ENCODE results near the gene PABPC1L.

- TF ChIP-seq REST (IDR thresholded peaks at IDR 0.05; ENCODE audit: insufficient read depth in 1 of 2, low read depth in 2 of 2, low read length in 1 of 2) (no peak), CTCF (IDR thresholded peaks at IDR 0.05) (no peak), POLR2AphosphoS5 (IDR thresholded peaks at IDR 0.05; ENCODE audit: low read depth, low read length) (no peak), SIN3A (IDR thresholded peaks at IDR 0.05; ENCODE audit: borderline replicate concordance, insufficient read depth, low read depth, low read length) (no peak)
Observed at GRCh38 chr20:44943828-44944227, 34.0 kb downstream of the PABPC1L start.

All from Panc1 (cell line).